ENCODE measurements around the gene PRKCD.
A peak's percentile ranks its signal among the peaks of the same experiment; 100 is the strongest.

PRKCD gene

DNA sequence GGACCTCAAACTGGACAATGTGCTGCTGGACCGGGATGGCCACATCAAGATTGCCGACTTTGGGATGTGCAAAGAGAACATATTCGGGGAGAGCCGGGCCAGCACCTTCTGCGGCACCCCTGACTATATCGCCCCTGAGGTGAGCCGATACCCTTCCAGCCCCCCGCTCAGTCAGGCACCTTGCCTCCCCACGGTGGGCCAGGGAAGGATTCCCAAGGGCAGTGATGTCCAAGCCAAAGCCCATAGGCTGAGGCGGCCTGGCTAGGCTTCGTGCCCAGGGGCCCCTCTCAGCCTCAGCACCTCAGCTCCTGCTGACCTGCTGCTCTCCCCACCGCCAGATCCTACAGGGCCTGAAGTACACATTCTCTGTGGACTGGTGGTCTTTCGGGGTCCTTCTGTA, 27.7 kb downstream of the PRKCD start:
- no peak for DNase-seq (ENCODE audit: low read depth in 2 of 2, low spot score in 1 of 2)

DNA sequence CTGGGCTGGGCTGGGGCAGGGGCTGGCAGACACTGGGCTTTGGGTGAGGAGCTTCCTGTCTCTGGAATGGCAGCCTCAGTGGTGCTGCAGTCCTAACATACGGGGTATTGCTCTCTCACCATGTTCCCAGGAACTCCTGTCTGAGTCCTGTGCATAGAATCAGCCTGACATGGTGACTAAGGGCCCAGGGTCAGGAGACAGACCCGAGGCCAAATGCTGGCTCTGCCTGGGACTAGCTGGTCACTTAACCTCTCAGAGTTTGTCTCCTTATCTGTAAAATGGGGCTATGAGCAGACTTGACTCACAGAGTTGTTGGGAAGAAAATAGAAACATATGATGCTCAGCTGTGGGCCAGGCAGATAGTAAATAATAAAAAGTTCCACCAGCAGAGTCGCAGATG, 28.3 kb downstream of the PRKCD start:
- DNase-seq (ENCODE audit: low read depth in 2 of 2, low spot score in 1 of 2): no peak

DNA sequence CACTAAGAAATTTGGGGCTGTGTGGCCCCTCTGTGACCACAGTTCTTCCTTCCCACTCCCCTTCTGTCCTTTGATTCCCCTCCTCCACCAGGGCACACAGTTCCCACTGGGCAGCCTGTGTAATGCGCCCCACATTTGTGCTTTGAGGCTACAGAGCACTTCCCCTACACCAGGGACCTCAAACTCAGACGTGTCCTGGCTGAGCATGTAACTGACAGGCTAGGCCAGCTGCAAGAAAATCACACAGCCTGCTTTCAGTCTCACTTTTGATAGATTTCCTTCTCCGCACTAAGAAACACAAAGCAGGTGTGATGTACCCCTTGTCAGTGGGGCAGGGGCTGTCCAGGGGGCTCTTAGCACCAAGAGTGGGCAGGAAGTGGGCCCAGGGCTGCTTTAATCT, 29.6 kb downstream of the PRKCD start:
- DNase-seq (ENCODE audit: low read depth in 2 of 2, low spot score in 1 of 2): no peak

DNA sequence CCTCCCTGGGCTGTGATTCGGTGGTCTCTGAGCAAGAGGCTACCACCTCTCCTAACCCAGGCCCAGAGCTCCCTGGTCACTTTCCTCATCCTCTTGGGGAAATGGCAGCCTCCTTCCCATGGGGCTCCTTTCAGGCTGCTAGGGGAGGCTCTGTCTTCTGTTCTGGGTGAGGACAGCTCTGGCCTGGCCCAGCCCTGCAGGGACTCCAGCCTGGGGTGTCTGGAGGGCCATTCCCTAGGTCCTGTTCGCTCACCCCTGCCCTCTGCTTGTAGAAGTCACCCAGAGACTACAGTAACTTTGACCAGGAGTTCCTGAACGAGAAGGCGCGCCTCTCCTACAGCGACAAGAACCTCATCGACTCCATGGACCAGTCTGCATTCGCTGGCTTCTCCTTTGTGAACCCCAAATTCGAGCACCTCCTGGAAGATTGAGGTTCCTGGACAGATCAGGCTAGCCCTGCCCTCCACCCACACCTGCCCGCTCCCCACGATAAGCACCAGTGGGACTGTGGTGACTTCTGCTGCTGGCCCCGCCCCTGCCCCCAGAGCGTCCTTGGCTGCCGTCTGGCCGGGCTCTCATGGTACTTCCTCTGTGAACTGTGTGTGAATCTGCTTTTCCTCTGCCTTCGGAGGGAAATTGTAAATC, 30.9 kb downstream of the PRKCD start:
- no peak for DNase-seq (ENCODE audit: low read depth in 2 of 2, low spot score in 1 of 2)

DNA sequence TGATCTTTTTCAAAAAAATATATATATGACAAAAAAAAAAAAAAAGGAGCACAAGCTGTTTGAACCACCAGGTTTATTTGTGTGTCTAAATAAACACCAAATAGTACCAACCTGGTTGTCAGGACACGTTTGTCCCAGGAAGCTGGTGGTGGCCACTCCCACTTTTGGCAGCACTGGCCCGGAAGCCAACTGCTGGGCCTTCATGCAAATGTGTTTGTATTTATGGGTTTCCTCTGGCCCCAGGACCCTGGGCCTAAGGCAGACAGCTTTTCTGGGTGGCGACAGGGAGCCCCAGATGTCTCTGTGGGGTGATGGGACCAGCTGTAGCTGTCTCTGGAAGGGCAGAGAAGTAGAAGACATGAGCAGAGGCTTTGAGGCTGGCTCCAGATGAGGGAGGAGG, 31.6 kb downstream of the PRKCD start:
- DNase-seq (ENCODE audit: low read depth in 2 of 2, low spot score in 1 of 2): no peak

DNA sequence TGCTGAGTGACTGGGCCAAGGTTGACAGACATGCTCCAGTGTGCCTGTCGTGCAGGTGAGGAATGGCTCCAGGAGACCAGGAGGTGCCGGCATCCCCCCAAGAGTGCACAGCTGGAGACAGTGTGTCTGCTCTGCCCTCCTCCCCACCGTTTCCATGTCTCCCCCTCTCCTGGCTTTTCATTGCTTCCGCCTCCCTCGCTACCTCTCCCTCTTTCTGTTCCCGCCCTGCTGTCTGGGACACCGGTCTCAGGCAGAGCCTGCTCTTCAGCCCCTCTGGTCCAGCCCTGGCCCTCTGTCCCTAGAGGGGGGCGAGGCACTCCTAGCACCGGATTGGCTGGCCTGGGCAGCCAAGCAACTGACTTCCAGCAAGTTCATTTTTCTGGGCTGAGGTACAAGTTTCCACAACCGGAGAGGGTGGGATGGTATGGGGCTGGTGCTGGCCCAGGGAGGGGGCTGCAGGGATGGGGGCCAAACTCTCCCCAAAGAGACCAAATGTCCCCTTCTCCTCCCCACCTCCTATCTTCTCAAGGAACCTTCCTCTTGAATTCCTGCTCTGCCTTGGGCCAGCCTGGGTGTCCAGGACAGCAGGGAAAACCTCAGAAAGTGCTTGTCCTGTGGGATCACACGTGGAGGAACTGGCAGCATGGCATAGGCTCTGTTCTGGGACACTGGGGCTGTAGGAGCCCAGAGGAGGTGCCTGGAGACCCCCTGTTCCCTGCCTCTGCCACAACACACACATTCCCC, 32.6 kb downstream of the PRKCD start:
- no peak for DNase-seq (ENCODE audit: low read depth in 2 of 2, low spot score in 1 of 2)

DNA sequence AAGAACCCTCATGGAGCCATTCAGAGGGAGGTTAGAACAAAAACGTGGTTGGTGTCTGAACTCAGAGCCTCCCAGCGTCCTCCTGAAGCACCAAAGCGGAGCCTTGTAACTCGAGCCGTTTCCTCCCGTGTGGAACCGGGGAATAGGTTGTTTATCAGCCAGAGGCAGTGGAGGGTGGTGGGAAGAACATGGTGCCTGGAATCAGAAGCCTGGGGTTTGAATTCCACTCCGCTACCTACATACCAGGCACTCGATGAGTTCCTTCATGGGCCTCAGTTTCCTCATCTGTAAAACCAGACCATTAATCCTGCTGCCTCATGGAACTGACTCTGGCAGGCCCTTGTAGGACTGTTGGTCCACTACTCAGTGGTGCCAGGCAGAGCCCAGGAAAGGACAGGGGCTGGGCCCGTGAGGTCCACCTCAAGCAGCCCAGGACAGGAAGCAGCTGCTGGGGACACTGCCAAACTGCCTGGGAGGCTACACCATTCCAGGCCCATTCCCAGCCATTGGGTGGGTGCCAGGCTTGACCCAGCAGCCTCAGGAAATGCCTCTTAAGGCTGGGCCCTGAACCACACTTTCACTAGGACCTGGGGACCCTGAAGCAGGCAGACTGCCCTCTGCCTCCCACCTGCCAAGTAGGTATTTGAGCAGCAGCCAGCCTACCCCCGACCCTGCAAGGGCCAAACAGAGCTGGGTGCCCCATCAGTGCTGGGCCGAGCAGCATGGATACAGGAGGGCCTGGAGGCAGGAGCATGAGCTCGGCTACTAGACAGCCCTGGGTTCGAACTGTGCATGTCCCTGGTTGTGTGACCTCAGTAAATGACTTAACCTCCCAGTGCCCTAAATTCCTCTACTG, 33.4 kb downstream of the PRKCD start:
- no peak for DNase-seq (ENCODE audit: low read depth in 2 of 2, low spot score in 1 of 2)

DNA sequence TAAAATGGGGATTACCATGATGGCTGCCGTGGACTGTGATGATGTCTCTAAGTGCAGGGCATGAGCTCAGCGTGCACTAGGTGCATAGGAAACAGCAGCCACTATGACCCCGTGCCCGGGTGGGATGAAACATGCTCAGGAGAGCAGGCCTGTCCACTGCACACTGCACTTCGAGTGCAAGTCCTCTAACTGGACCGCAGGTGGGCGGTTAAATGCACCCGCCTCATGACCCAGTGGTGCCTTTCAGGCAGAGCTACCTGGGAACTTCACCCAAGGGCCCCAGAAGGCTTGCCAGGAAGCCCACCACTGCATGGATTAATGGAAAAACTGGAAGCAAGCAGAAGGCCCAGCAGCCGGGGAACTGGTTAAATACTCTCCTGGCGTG, 34.0 kb downstream of the PRKCD start:
- no peak for DNase-seq (ENCODE audit: low read depth in 2 of 2, low spot score in 1 of 2)

DNA sequence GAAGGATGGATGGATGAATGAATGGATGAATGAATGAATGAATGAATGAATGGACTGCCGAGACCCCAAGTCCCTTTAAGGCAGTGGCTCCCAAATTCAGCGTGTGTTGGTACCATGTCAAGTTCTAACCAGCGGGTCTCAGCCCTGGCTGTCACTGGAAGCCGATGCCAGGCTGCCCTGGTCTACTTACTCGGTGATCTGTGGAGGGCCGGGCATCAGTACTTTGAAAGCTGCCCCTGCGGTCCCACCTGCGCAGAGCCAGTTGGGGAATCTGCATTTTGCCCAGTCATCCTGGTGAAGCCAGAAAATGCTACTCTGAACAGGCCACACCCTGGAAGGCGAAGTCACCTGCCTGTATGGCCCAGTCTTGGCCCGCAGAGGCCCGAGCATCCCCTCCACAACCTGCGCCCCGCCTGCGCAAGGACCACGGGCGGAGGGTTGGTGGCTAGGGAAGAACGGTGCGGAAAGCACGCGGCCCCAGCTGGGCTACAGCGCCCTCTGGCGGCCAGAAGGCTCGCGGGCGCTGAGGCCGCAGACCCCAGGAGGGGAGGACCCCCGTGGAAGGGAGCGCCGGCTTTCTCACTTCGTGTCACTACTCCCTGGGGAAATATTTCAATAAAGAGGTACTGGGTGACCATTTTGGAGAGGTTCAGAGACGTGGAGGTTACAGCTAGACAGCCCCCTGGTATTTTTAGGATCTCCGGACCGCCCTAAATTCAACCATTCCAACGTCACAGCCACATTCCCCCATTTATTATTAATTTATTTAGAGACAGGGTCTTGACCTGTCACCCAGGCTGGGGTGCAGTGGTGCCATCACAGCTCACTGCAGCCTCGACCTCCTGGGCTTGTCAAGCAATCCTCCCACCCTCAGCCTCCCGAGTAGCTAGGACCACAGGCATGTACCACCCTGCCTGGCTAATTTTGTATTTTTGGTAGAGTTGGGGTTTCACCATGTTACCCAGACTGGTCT, 34.9 kb downstream of the PRKCD start:
- peak; percentile 14 to 23 for DNase-seq (ENCODE audit: low read depth in 2 of 2, low spot score in 1 of 2)

DNA sequence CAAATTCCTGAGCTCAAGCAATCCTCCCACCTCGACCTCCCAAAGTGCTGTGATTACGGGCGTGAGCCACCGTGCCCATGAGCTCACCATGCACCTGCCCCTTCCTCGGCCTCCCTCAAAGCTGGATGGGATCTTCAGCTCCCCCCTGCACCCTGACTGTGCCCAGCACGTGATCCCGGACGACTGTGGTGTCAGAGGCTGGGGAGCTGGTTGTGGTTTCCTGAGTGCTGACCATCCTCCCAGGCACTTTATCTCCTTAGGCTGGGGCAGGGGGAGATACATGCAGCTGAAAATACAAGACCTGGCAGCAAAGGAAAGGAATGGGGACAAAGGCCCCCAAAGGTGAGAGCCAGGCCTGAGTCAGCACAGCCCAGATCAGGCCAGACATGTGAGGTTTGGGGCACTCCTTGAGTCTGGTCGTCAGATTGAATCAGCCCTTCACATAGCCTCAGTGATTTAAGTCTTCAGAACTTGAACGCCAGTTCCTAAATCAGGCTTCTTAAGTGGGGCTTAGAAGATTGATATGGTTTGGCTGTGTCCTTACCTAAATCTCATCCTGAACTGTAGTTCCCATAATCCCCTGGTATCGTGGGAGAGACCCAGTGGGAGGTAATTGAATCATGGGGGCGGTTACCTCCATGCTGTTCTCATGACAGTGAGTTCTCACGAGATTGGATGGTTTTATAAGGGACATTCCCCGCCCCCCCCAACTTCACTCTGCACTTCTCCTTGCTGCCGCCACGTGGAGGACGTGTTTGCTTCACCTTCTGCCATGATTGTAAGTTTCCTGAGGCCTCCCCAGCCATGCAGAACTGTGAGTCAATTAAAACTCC, 35.8 kb downstream of the PRKCD start:
- peak in 1 of 2 donors; percentile 9 for DNase-seq (ENCODE audit: low read depth in 2 of 2, low spot score in 1 of 2)

DNA sequence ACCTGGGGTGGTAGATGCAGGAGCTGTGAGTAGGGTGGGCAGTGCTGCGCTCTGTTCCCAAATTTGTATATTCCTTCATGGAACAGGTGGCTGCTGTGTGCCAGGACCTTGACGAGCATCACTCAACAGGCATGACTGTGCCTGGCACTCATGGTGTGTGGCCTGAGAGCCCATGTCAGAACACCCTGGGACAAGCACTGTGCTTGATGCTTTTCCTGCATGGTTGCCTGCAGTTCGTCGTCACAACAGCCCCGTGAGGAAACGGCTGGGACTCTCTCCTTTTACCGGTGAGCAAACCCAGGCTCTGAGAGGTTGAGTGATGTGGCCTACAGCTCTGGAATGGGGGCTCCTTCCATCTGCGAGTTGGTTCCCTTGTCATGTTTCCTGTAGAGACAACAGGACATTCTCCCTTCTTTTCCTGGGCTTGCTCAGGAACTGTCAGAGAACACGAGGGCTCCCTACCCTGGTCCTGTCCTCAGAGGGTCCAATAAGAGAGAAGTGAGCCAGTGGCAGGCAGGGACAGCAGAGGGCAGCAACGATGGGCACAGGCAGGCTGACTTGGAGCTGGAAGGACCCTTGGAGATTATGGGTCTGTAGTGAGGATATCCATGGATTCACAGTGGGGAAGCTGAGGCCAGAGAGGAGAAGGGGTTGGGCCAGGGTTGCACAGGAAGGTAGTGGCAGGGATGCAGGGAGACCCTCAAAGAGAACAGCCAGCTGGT, 37.4 kb downstream of the PRKCD start:
- no peak for DNase-seq (ENCODE audit: low read depth in 2 of 2, low spot score in 1 of 2)

DNA sequence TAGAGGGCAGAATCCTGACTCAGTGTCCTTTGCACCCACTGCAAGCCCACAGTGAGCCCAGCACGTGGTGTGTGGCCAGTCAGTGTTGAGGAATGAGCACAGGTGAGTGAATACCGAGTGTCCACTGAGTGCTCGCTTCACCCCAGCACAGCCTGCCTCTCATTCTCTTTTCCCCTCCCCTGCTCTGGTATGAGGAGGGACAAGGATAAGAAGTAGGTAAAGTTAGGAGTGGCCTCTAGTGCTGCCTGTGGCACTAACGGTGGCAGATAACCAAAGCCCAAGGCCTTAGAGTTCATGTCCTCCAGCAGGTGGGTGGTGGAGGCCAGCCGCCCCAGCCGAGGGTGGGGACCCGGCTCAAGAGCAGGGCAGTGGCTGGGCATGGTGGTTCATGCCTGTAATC, 38.0 kb downstream of the PRKCD start:
- no peak for DNase-seq (ENCODE audit: low read depth in 2 of 2, low spot score in 1 of 2)

DNA sequence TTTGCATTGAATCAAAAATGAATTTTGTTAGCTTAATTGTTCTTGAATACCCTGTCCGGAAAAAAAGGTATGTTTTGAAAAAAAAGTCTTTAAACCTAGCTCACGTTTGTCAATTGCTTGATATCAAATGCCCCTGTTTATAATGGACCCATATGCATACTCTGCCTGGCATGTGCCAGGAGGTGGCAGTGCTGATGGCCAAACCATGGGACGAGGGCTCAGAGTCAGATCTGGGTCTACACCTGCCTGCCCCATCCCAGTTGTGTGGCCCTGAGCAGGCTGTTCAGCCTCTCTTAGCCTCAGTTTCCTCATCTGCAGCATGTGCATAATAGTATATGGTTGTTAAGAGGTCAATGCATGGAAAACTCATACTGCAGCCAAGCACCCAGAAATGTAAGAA, 38.8 kb downstream of the PRKCD start:
- DNase-seq (ENCODE audit: low read depth in 2 of 2, low spot score in 1 of 2): no peak

DNA sequence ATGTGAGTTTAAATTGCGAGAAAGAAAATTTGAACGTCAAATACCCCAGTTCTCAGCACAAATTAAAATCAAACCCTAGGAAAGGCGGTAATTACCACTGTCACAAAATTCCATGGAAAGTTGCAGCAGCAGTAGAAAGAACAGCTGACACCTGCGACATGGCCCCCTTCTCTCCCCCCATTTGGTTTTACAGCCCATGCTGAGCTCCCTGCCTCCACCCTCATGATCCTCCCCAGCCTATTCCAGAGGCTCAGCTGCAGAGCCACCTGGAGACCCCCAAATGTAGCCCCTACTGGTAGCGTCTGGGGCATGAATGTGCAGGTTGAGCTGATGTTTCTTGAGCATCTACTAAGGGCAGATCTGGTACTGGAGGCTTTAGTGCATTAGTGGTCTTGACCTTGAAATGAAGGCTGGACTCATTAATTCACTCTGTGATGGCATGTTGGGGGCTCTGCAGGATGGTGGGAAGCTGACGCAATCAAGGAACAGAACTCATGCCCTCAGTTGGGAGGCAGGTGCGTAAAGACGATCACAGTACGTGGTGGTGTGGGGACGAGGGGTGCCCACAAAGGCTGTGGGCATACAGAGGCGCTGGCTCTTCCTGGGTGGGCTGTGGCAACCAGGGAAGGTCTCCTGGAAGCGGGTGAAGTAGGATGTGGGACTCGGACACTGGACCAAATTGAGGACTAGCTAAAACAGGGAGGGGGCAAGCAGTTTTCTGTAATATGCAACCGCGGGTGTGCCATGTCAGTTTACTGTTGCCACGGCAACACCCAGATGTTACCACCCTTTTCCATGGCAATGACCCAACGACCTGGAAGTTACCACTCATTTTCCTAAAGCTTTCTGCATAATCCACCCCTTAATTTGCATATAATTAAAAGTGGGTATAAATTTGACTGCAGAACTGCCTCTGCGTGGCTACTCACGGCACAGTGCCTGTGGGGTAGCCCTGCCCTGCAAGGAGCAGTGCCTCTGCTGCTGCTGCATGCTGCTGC, 39.8 kb downstream of the PRKCD start:
- DNase-seq (ENCODE audit: low read depth in 2 of 2, low spot score in 1 of 2): no peak

DNA sequence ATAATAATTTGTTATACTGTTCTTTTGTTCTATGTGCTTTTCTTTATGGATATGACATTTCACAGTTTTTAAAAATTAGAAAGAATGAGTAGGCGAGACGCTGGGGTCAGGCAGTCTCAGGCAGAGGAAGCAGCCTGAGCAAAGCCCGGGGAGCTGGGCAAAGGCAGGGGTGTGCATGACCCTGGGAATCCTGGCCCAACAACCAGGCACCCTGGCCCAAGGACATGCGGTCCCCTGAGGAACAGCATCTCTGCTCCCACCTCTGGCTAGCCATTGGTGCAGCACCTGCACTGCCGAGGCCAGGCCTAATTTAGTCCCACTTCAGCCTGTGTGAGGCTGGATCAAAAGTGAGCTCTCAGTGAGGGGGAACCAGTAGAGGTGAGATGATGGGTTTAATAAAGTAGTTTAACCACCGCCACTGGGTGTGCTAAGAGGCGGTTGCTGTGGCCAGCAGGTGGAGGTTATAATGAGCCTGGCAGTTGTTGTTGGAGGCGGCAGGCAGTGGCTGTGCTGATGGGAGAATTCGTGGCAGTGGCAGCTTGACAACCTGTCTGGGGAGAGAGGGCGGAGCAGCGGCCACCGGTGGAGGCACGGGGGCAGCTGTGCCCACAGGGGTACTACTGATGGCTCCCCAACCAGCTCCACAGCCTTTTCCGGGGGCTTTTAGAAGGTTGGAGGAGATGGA, 41.5 kb downstream of the PRKCD start:
- no peak for DNase-seq (ENCODE audit: low read depth in 2 of 2, low spot score in 1 of 2)

DNA sequence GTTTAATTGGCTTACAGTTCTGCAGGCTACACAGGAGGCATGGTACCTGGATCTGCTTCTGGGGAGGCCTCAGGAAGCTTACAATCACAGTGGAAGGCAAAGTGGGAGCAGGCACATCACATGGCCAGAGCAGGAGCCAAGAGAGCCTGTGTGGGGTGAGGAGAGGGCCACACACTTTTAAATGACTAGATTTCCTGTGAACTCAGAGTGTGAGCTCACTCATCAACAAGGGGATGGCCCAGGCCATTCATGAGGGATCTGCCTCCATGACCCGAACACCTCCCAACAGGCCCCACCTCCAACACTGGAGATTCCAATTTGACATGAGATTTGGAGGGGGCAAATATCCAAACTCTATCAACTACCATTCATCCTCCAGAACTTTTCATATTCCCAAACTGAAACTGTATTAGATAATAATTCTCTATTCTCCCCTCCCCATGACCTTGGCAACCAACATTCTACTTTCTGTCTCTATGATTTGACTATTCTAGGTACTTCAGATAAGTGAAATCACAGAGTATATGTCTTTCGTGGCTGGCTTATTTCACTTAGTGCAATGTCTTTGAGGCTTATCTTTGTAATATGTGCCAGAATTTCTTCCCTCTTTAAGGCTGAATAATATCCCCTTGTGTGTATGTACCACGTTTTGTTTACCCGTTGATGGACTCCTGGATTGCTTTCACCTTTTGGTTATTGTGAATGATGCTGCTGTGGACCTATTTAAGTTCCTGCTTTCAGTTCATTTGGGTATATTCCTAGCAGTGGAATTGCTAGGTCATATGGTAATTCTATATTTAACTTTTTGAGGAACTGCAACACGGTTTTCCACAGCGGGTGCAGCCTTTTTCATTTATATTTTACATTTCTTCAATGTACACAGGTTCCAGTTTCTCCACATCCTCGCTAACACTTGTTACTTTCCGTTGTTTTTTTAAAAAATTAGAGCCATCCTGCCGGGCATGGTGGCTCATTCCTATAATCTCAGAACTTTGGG, 51.0 kb downstream of the PRKCD start:
- no peak for DNase-seq (ENCODE audit: low read depth in 2 of 2, low spot score in 1 of 2)
